Astrocyte (in vitro differentiated cells and primary cell): ENCODE results near the gene CAVIN2. TPM values are rescaled to one million over a fixed set of nuclear protein-coding genes. Genes with fewer than 3 reads are reported as not detected.

Source experiments
- DNase-seq: peaks from one replicate; pipeline ENCODE4 v3.0.0-alpha.2; 2010; ENCODE audit warnings: low read depth
- FAIRE-seq: peaks from 2 replicates; lab custom pipeline; 2011; peaks lifted over from hg19 to GRCh38; lab: Jason Lieb, UNC
- H2AFZ ChIP-seq: 2 replicates; pipeline ENCODE4 v1.6.0; 2012; ENCODE audit warnings: low read depth, low read length, inconsistent platforms
- H3K27ac ChIP-seq: 2 replicates; pipeline ENCODE4 v1.5.1; 2011; ENCODE audit warnings: low read depth, low read length, inconsistent platforms
- H3K27me3 ChIP-seq: 2 replicates; pipeline ENCODE4 v1.6.0; 2011; ENCODE audit warnings: low read length, inconsistent platforms; ENCODE audit not compliant: insufficient read depth
- H3K36me3 ChIP-seq: 2 replicates; pipeline ENCODE4 v1.5.1; 2011; ENCODE audit warnings: low read length, inconsistent platforms; ENCODE audit not compliant: insufficient read depth
- H3K4me1 ChIP-seq: 2 replicates; pipeline ENCODE4 v1.5.1; 2011; ENCODE audit warnings: low read length, inconsistent platforms; ENCODE audit not compliant: insufficient read depth
- H3K4me2 ChIP-seq: 2 replicates; pipeline ENCODE4 v1.6.0; 2012; ENCODE audit warnings: low read length, inconsistent platforms
- H3K4me3 ChIP-seq: 2 replicates; pipeline ENCODE4 v1.5.1; 2011; ENCODE audit warnings: low read depth, mild to moderate bottlenecking, low read length, inconsistent platforms; ENCODE audit not compliant: insufficient read depth
- H3K79me2 ChIP-seq: 2 replicates; pipeline ENCODE4 v1.6.0; 2012; ENCODE audit warnings: mild to moderate bottlenecking, low read length, inconsistent platforms; ENCODE audit not compliant: insufficient read depth
- H3K9ac ChIP-seq: 2 replicates; pipeline ENCODE4 v1.6.0; 2012; ENCODE audit warnings: mild to moderate bottlenecking, low read length, inconsistent platforms
- H3K9me3 ChIP-seq: 2 replicates; pipeline ENCODE4 v1.5.1; 2012; ENCODE audit warnings: low read depth, mild to moderate bottlenecking, low read length, inconsistent platforms; ENCODE audit not compliant: insufficient read depth
- H4K20me1 ChIP-seq: 2 replicates; pipeline ENCODE4 v1.6.0; 2012; ENCODE audit warnings: low read length, inconsistent platforms; ENCODE audit not compliant: insufficient read depth
- H3K27ac Mint-ChIP-seq: one replicate; pipeline ENCODE4 v1.8.0; 2021; ENCODE audit warnings: mild to moderate bottlenecking, mixed read lengths; ENCODE audit not compliant: unreplicated experiment
- H3K27me3 Mint-ChIP-seq: one replicate; pipeline ENCODE4 v1.8.0; 2021; ENCODE audit warnings: low read depth, mixed read lengths; ENCODE audit not compliant: unreplicated experiment
- H3K36me3 Mint-ChIP-seq: one replicate; pipeline ENCODE4 v1.8.0; 2021; ENCODE audit warnings: low read depth, mixed read lengths; ENCODE audit not compliant: unreplicated experiment
- H3K4me1 Mint-ChIP-seq: one replicate; pipeline ENCODE4 v1.8.0; 2021; ENCODE audit warnings: low read depth, mixed read lengths; ENCODE audit not compliant: unreplicated experiment
- H3K4me3 Mint-ChIP-seq: one replicate; pipeline ENCODE4 v1.8.0; 2021; ENCODE audit warnings: mild to moderate bottlenecking, moderate library complexity, mixed read lengths; ENCODE audit not compliant: unreplicated experiment
- H3K9me3 Mint-ChIP-seq: one replicate; pipeline ENCODE4 v1.8.0; 2021; ENCODE audit warnings: mild to moderate bottlenecking, mixed read lengths; ENCODE audit not compliant: unreplicated experiment
- CTCF ChIP-seq: IDR thresholded peaks from 2 replicates; pipeline ENCODE4 v1.5.1; 2011; ENCODE audit warnings: low read depth, mild to moderate bottlenecking, inconsistent platforms, low read length, moderate library complexity; ENCODE audit not compliant: insufficient read depth
- EZH2 ChIP-seq: IDR thresholded peaks from 2 replicates; pipeline ENCODE4 v1.6.1; 2012; ENCODE audit warnings: mild to moderate bottlenecking, low read length, inconsistent platforms; ENCODE audit not compliant: insufficient read depth
- total RNA-seq: library from RNA; stranded (reverse); gene quantifications from 2 replicates; pipeline ENCODE4 v1.2.1, GENCODE V29; 2021

The CAVIN2 gene
- total RNA-seq, 1 donor from 2014 or later = 2.8 TPM

- Histone ChIP-seq H3K79me2 (no peaks in the 10 kb centered on the region), H3K9ac (no peak overlapping the region), H3K9me3 (no peaks in the 10 kb centered on the region), H3K4me1 (no peaks in the 10 kb centered on the region), H2AFZ (no peak overlapping the region), H4K20me1 (no peaks in the 10 kb centered on the region), H3K27ac (no peak overlapping the region), H3K4me3 (no peak overlapping the region), H3K36me3 (no peaks in the 10 kb centered on the region), H3K27me3 (no peaks in the 10 kb centered on the region), H3K4me2 (no peak overlapping the region)
- no peak overlapping the region for H3K4me3 Mint-ChIP-seq
- no peak overlapping the region for H3K27ac Mint-ChIP-seq
- TF ChIP-seq EZH2 (no peak), CTCF (no peak)
- FAIRE-seq (no peak), DNase-seq (no peak)
- no peaks in the 10 kb centered on the region for H3K36me3 Mint-ChIP-seq
- H3K9me3 Mint-ChIP-seq = peaks cover 1% of the 10 kb centered on the region
- peaks cover 15% of the 10 kb centered on the region for H3K4me1 Mint-ChIP-seq
- H3K27me3 Mint-ChIP-seq = no peaks in the 10 kb centered on the region
Observed at GRCh38 chr2:191795715-191796114, 51.2 kb downstream of the CAVIN2 start.

DNA sequence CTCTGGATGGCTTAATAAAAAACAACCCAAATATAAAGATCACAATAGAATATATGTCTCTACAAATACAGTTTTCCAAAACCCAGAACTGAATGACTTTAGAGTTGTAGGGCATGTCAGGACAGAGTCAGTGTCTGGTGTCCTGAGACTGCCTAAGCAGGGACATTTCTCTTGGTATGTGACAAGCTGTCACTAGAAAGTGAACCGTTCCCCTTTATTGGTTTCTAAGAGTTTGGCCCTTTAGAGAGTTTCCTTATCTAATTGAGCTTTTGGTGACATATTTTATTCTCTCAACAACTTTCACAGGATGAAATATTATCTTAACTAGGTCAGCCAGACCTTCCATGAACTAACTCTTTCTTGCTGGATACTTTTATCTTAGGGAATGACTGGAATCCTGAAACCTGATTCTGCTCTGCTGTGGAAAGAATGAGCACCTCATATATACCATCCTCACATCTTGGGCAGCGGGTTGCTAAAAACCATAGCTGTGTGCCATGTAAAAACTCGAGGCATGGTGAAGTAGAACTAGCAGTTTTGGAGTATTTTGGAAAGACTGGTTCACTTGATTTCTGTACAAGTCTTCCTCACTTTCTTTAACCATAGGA is 54.8 kb downstream of the CAVIN2 start:
- Histone ChIP-seq H4K20me1 (no peaks in the 10 kb centered on the region), H3K36me3 (no peaks in the 10 kb centered on the region), H3K27ac (no peak overlapping the region), H3K9me3 (no peaks in the 10 kb centered on the region), H3K79me2 (no peaks in the 10 kb centered on the region), H3K27me3 (no peaks in the 10 kb centered on the region), H3K4me2 (no peak overlapping the region), H3K4me1 (no peaks in the 10 kb centered on the region), H2AFZ (no peak overlapping the region), H3K9ac (no peak overlapping the region), H3K4me3 (no peak overlapping the region)
- Mint-ChIP-seq H3K36me3 (no peaks in the 10 kb centered on the region), H3K4me1 (peaks cover 48% of the 10 kb centered on the region), H3K9me3 (peaks cover 1% of the 10 kb centered on the region), H3K27ac (no peak overlapping the region), H3K27me3 (no peaks in the 10 kb centered on the region), H3K4me3 (no peak overlapping the region)
- DNase-seq (peak; percentile 65), FAIRE-seq (no peak)
- no peak for TF ChIP-seq CTCF
- TF ChIP-seq EZH2 = no peak

GRCh38 chr2:191790737-191791136 is 56.2 kb downstream of the CAVIN2 start:
- H3K27ac ChIP-seq = no peak overlapping the region
- Mint-ChIP-seq H3K36me3 (no peaks in the 10 kb centered on the region), H3K4me3 (no peak overlapping the region), H3K27me3 (no peaks in the 10 kb centered on the region), H3K9me3 (peaks cover 1% of the 10 kb centered on the region), H3K4me1 (peaks cover 54% of the 10 kb centered on the region), H3K27ac (peak overlapping the region; percentile 22)
- H3K4me3 ChIP-seq = no peak overlapping the region
- H3K27me3 ChIP-seq = no peaks in the 10 kb centered on the region
- H3K36me3 ChIP-seq = no peaks in the 10 kb centered on the region
- no peak overlapping the region for H3K9ac ChIP-seq
- FAIRE-seq (no peak), DNase-seq (no peak)
- H2AFZ ChIP-seq = no peak overlapping the region
- H4K20me1 ChIP-seq = no peaks in the 10 kb centered on the region
- H3K4me1 ChIP-seq = no peaks in the 10 kb centered on the region
- no peak overlapping the region for H3K4me2 ChIP-seq
- no peaks in the 10 kb centered on the region for H3K79me2 ChIP-seq
- no peak for TF ChIP-seq CTCF
- TF ChIP-seq EZH2 = no peak
- no peaks in the 10 kb centered on the region for H3K9me3 ChIP-seq
